ENCODE measurements around the gene SLF2. TPM values are rescaled to one million over a fixed set of nuclear protein-coding genes. Genes with fewer than 3 reads are reported as not detected.

Gene SLF2
- total and polyA plus RNA-seq, 2 of the 13 experiments (the other 11 are each of a cell fraction or from before 2014, with no cell fraction given) = 12.2 to 48.1 TPM

GRCh38 chr10:100886963-100887362, 25.8 kb upstream of the SLF2 start (continued):
- TF ChIP-seq ZNF710 (CRISPR knock-in tag; IDR thresholded peaks at IDR 0.05; ENCODE audit: borderline replicate concordance) = no peak
- no peak for TF ChIP-seq JUND (CRISPR knock-in tag; IDR thresholded peaks at IDR 0.05)

- Histone ChIP-seq H3K4me3 (replicated peaks in 1 of 3; ENCODE audit: insufficient read depth in 1 of 3, low read depth in 2 of 3, low read length in 3 of 3) (no peak overlapping the region), H3K36me3 (replicated peaks in 1 of 2; ENCODE audit: control insufficient read depth in 1 of 2, insufficient read depth in 2 of 2, low read length in 2 of 2) (no peaks in the 10 kb centered on the region), H3K27me3 (ENCODE audit: control insufficient read depth in 1 of 2, insufficient read depth in 2 of 2, low read length in 2 of 2) (no peaks in the 10 kb centered on the region), H3K4me1 (ENCODE audit: insufficient read depth, low read length) (peaks cover 53% of the 10 kb centered on the region), H3K4me2 (ENCODE audit: low read depth, low read length) (no peak overlapping the region), H3K9me3 (ENCODE audit: low read length) (no peaks in the 10 kb centered on the region), H4K20me1 (ENCODE audit: insufficient read depth, low read length) (no peaks in the 10 kb centered on the region), H2AFZ (ENCODE audit: low read length) (no peak overlapping the region), H3K27ac (ENCODE audit: extremely low read length, insufficient read depth, low read length) (no peak overlapping the region), H3K79me2 (ENCODE audit: insufficient read depth, low read length) (no peaks in the 10 kb centered on the region), H3K9ac (ENCODE audit: insufficient read depth, low read depth, low read length) (no peak overlapping the region)
- intact Hi-C loops (cut with micrococcal nuclease; ENCODE audit: unreplicated experiment) (no loop called here), in situ Hi-C loops (cut with HindIII; ENCODE audit: extremely low pct_ligation_motif_present, low pct_unique_long_range_greater_than_20kb) (loop anchor here (25.0 kb wide), 1 partner anchor 551 kb away; the partner anchor contains the start of genes PKD2L1 and SCD)
- ChIA-PET CTCF (ENCODE audit: low intra/inter-chr PET ratio, low total read pairs) (no interaction called here), POLR2A (no interaction called here)
- DNase-seq (ENCODE audit: low spot score) (no peak), FAIRE-seq (no peak), ATAC-seq (no peak)
- TF ChIP-seq ATF1 (CRISPR knock-in tag; IDR thresholded peaks at IDR 0.05) = no peak
- no peak for TF ChIP-seq RAD21 (CRISPR knock-in tag; IDR thresholded peaks at IDR 0.05)
- no peak for TF ChIP-seq MBD4 (IDR thresholded peaks at IDR 0.05; ENCODE audit: borderline replicate concordance, low read length)
- no peak for TF ChIP-seq NFE2L2 (IDR thresholded peaks at IDR 0.05; ENCODE audit: low read length)
- no peak for TF ChIP-seq SMYD3 (CRISPR knock-in tag; IDR thresholded peaks at IDR 0.05)
- no peak for TF ChIP-seq ZNF839 (CRISPR knock-in tag; IDR thresholded peaks at IDR 0.05; ENCODE audit: borderline replicate concordance)
- BruUV-seq (replicated peaks) = no TSS peak
- 84% methylated on average over 8 of the region's 14 CpGs for WGBS (ENCODE audit: low lambda C conversion rate)
Observed at GRCh38 chr10:100887761-100888296, 24.9 kb upstream of the SLF2 start.

Measured in HepG2 (cell line).